Measurements from ENCODE around the gene DNAH6.

DNAH6 gene

GRCh38 chr2:84830095-84830494, 313.8 kb downstream of the DNAH6 start:
- no peaks in the 10 kb centered on the region for H3K9me2 ChIP-seq (replicated peaks; ENCODE audit: insufficient read depth, low read length)
- H3K4me2 ChIP-seq (ENCODE audit: low read depth, low read length, poor library complexity, severe bottlenecking): no peak overlapping the region
- no peak overlapping the region for H2AFZ ChIP-seq (ENCODE audit: low read depth, low read length, severe bottlenecking)
- H4K20me1 ChIP-seq (ENCODE audit: low read depth, low read length): no peaks in the 10 kb centered on the region
- H3K4me3 ChIP-seq (ENCODE audit: insufficient read depth, low read length, poor library complexity, severe bottlenecking): no peak overlapping the region
- TF ChIP-seq CTCF (IDR thresholded peaks at IDR 0.05; ENCODE audit: insufficient read depth, low read length, poor library complexity, severe bottlenecking) (no peak), EZH2phosphoT487 (conservative IDR thresholded peaks at IDR 0.05; ENCODE audit: low read length) (no peak)
- no peaks in the 10 kb centered on the region for H3K36me3 ChIP-seq (ENCODE audit: low read length)
- H3K79me2 ChIP-seq (ENCODE audit: insufficient read depth, low read length): no peaks in the 10 kb centered on the region
- no peaks in the 10 kb centered on the region for H3F3A ChIP-seq (ENCODE audit: insufficient read depth)
- H3K9ac ChIP-seq (ENCODE audit: low read length): no peak overlapping the region
- no peaks in the 10 kb centered on the region for H3K27me3 ChIP-seq (ENCODE audit: low read length)
- no peak overlapping the region for H3K27ac ChIP-seq (ENCODE audit: low read depth, low read length)
- no peaks in the 10 kb centered on the region for H3K9me3 ChIP-seq (ENCODE audit: insufficient read depth, low read length)

- Histone ChIP-seq H4K20me1 (ENCODE audit: low read depth, low read length) (no peaks in the 10 kb centered on the region), H3K27ac (ENCODE audit: low read depth, low read length) (no peak overlapping the region), H3K79me2 (ENCODE audit: insufficient read depth, low read length) (no peaks in the 10 kb centered on the region), H3K36me3 (ENCODE audit: low read length) (no peaks in the 10 kb centered on the region), H3K9me2 (replicated peaks; ENCODE audit: insufficient read depth, low read length) (no peaks in the 10 kb centered on the region), H3K27me3 (ENCODE audit: low read length) (no peaks in the 10 kb centered on the region), H3F3A (ENCODE audit: insufficient read depth) (no peaks in the 10 kb centered on the region), H3K4me3 (ENCODE audit: insufficient read depth, low read length, poor library complexity, severe bottlenecking) (no peak overlapping the region), H3K9me3 (ENCODE audit: insufficient read depth, low read length) (no peaks in the 10 kb centered on the region), H3K9ac (ENCODE audit: low read length) (no peak overlapping the region), H3K4me2 (ENCODE audit: low read depth, low read length, poor library complexity, severe bottlenecking) (no peak overlapping the region), H2AFZ (ENCODE audit: low read depth, low read length, severe bottlenecking) (no peak overlapping the region)
- no peak for TF ChIP-seq EZH2phosphoT487 (conservative IDR thresholded peaks at IDR 0.05; ENCODE audit: low read length)
- TF ChIP-seq CTCF (IDR thresholded peaks at IDR 0.05; ENCODE audit: insufficient read depth, low read length, poor library complexity, severe bottlenecking): no peak
These were observed 314.6 kb downstream of the DNAH6 start for GRCh38 chr2:84830758-84831500.

GRCh38 chr2:84832772-84833461, 316.6 kb downstream of the DNAH6 start:
- Histone ChIP-seq H3K4me3 (ENCODE audit: insufficient read depth, low read length, poor library complexity, severe bottlenecking) (no peak overlapping the region), H3K27me3 (ENCODE audit: low read length) (no peaks in the 10 kb centered on the region), H3K4me2 (ENCODE audit: low read depth, low read length, poor library complexity, severe bottlenecking) (no peak overlapping the region), H4K20me1 (ENCODE audit: low read depth, low read length) (no peaks in the 10 kb centered on the region), H3K9me3 (ENCODE audit: insufficient read depth, low read length) (no peaks in the 10 kb centered on the region), H3K36me3 (ENCODE audit: low read length) (no peaks in the 10 kb centered on the region), H3K9ac (ENCODE audit: low read length) (no peak overlapping the region), H3K79me2 (ENCODE audit: insufficient read depth, low read length) (no peaks in the 10 kb centered on the region), H3K27ac (ENCODE audit: low read depth, low read length) (no peak overlapping the region), H3K9me2 (replicated peaks; ENCODE audit: insufficient read depth, low read length) (no peaks in the 10 kb centered on the region), H2AFZ (ENCODE audit: low read depth, low read length, severe bottlenecking) (no peak overlapping the region), H3F3A (ENCODE audit: insufficient read depth) (no peaks in the 10 kb centered on the region)
- no peak for TF ChIP-seq CTCF (IDR thresholded peaks at IDR 0.05; ENCODE audit: insufficient read depth, low read length, poor library complexity, severe bottlenecking)
